K562 (cell line): ENCODE results near the gene SLC12A9. TPM values are rescaled to one million over a fixed set of nuclear protein-coding genes. Genes with fewer than 3 reads are reported as not detected.

Experiments
- ARID2 ChIP-seq: fragments of 450-650 bp; IDR thresholded peaks from 2 replicates; pipeline ENCODE4 v1.6.1; 2017; ENCODE audit warnings: antibody characterized with exemption, mild to moderate bottlenecking
- CREM ChIP-seq: IDR thresholded peaks from 2 replicates; pipeline ENCODE4 v1.6.1; 2014; ENCODE audit warnings: antibody characterized with exemption, low read depth
- E2F1 ChIP-seq: sonication (generic); formaldehyde crosslinking; IDR thresholded peaks from 2 replicates; pipeline ENCODE4 v1.8.1; 2023; ENCODE audit warnings: mild to moderate bottlenecking, missing genetic modification reagents, moderate library complexity
- ERF ChIP-seq: fragments of 450-650 bp; formaldehyde crosslinking; IDR thresholded peaks from 2 replicates; pipeline ENCODE4 v1.4.0; 2020; ENCODE audit warnings: mild to moderate bottlenecking, mixed read lengths
- GABPA ChIP-seq: fragments of 200-800 bp; sonication (Bioruptor generic); conservative IDR thresholded peaks from 2 replicates; pipeline ENCODE4 v1.6.1; 2016; ENCODE audit warnings: low read depth, missing genetic modification characterization, missing compliant biosample characterization
- HNRNPK ChIP-seq: fragments of 200-400 bp; formaldehyde crosslinking; IDR thresholded peaks from one replicate; pipeline ENCODE4 v1.6.1; 2018; ENCODE audit warnings: mild to moderate bottlenecking, low read depth, low read length; ENCODE audit not compliant: poor library complexity, severe bottlenecking
- RBM14 ChIP-seq: fragments of 200-400 bp; formaldehyde crosslinking; IDR thresholded peaks from 2 replicates; pipeline ENCODE4 v1.6.1; 2018; ENCODE audit warnings: low read depth, mild to moderate bottlenecking, low read length, moderate library complexity, borderline replicate concordance; ENCODE audit not compliant: insufficient read depth
- TBP ChIP-seq: optimal IDR thresholded peaks from 2 replicates; pipeline ENCODE3; 2011; ENCODE audit warnings: low read depth, low read length, improper control_type of control experiment
- USF1 ChIP-seq: sonication (generic); formaldehyde crosslinking; IDR thresholded peaks from 2 replicates; pipeline ENCODE4 v1.9.0; 2022; ENCODE audit warnings: mild to moderate bottlenecking, missing genetic modification reagents
- ZNF282 ChIP-seq: sonication (generic); formaldehyde crosslinking; IDR thresholded peaks from 2 replicates; pipeline ENCODE4 v1.8.1; 2023; ENCODE audit warnings: missing genetic modification reagents
- ZNF318 ChIP-seq, 2 experiments: fragments of 450-650 bp; IDR thresholded peaks; 2 replicates each; pipeline ENCODE4 v1.6.1; 2016; ENCODE audit warnings: mild to moderate bottlenecking in 2 of 2, borderline replicate concordance in 1 of 2, low read depth in 1 of 2, moderate library complexity in 1 of 2
- ZNF639 ChIP-seq, 2 experiments: fragments of 200-800 bp in 1 of 2; sonication (Bioruptor generic) in 1 of 2; sonication (generic) in 1 of 2; formaldehyde crosslinking in 1 of 2; IDR thresholded peaks in 1 of 2; conservative IDR thresholded peaks in 1 of 2; 2 replicates each; pipeline versions ENCODE4 v1.5.0 to v1.6.1; 2016 to 2020; ENCODE audit warnings: missing compliant biosample characterization in 1 of 2, missing genetic modification characterization in 1 of 2, missing genetic modification reagents in 1 of 2
- ZNF778 ChIP-seq: fragments of 450-650 bp; formaldehyde crosslinking; IDR thresholded peaks from 2 replicates; pipeline ENCODE4 v1.4.0; 2020; ENCODE audit warnings: mild to moderate bottlenecking, moderate library complexity
- ZNF830 ChIP-seq: fragments of 250-450 bp; sonication (Bioruptor Pico); IDR thresholded peaks from 2 replicates; pipeline ENCODE4 v1.5.0; 2021; ENCODE audit warnings: mild to moderate bottlenecking
- polyA plus RNA-seq, 8 experiments: library from polyadenylated mRNA; depleted of rRNA in 4 of 8; stranded (reverse) in 5 of 8; unstranded in 3 of 8; fragments of >200 nt; fragmentation: Nextera tagmentation in 2 of 8; fragmentation: Illumina TruSeq in 1 of 8; extraction: Ambion mirVana in 2 of 8; extraction: Trizol in 1 of 8; gene quantifications; 2 replicates each; pipeline versions ENCODE4 v1.2.1 to v1.2.3, GENCODE V29; 2011 to 2014; ENCODE audit warnings: inconsistent platforms in 1 of 8, missing spikeins in 1 of 8
- total RNA-seq, 7 experiments: library from RNA; depleted of rRNA in 6 of 7; stranded (reverse); fragments of >200 nt in 6 of 7; fragmentation: Illumina TruSeq in 2 of 7; extraction: Trizol in 2 of 7; gene quantifications; 2 replicates each; pipeline versions ENCODE4 v1.2.1 to v1.2.3, GENCODE V29; 2011 to 2021; ENCODE audit warnings: low replicate concordance in 1 of 7

SLC12A9 gene
- total and polyA plus RNA-seq, 9 of the 15 experiments (the other 6 are each of a cell fraction or from before 2014, with no cell fraction given), result 0.06 to 20.2 (median 10.7) TPM

- TF ChIP-seq RBM14 (no peak), ERF (peak; percentile 91; the same call in 1 of the 2 replicates), ZNF639 (CRISPR knock-in tag; conservative IDR thresholded peaks at IDR 0.05 in 1 of 2, IDR thresholded peaks at IDR 0.05 in 1 of 2) (peak in 1 of 2 experiments; percentile 92; a peak in 2 of 4 replicates), GABPA (peak; percentile 89), TBP (peak; percentile 91), ZNF830 (peak; percentile 93), ZNF282 (no peak), USF1 (CRISPR knock-in tag) (peak; percentile 27; the same call in 1 of the 2 replicates), ZNF318 (IDR thresholded peaks at IDR 0.05; ENCODE audit: borderline replicate concordance in 1 of 2, low read depth in 1 of 2) (peak in 1 of 2 experiments; percentile 88; a peak in 2 of 4 replicates), ZNF778 (CRISPR knock-in tag) (no peak), CREM (peak; percentile 88), HNRNPK (no peak), ARID2 (no peak), E2F1 (peak; percentile 89)
These were observed 22.3 kb downstream of the SLC12A9 start, which contains the start of gene SRRT (continued) for GRCh38 chr7:100874577-100875355.
